Right lung (tissue), 5 donors: ENCODE results near the gene LRRC8C. TPM values are rescaled to one million over a fixed set of nuclear protein-coding genes. Genes with fewer than 3 reads are reported as not detected.
A peak's percentile ranks its signal among the peaks of the same experiment; 100 is the strongest.

Experiments
- DNase-seq, 2 donors: peaks; one replicate each; pipeline ENCODE4 v3.0.0-alpha.2; 2013
- polyA plus RNA-seq, 5 donors: library from polyadenylated mRNA; unstranded; fragments of 120-200 nt; gene quantifications; one replicate each; pipeline versions ENCODE4 v1.2.1 to v1.2.3, GENCODE V29; 2013; ENCODE audit warnings: inconsistent platforms in 1 of 5, low replicate concordance in 1 of 5; ENCODE audit not compliant: insufficient read length in 5 of 5, insufficient read depth in 1 of 5

Gene LRRC8C
- polyA plus RNA-seq, 5 donors = 5.5 to 10.4 (median 8.3) TPM

DNA sequence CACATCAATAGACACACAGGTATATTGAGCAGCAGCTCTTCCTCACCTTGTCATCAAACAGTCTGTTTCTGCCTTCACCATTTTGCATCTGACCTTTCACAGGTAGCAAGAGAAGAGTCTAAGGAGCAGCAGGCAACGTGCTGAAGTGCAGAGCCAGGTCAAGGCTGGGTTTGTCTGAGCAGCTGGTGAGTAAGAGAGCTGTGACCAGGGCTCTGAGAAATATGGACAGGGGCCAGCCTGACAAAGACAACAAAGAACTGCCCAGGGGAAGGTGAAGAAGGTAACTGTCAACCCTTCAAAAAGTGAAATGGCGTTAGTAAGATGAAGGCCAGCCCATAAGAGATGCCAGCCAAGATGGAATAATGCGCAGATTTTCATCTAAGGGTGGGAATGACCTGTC is 129.0 kb downstream of the LRRC8C start:
- no peak for DNase-seq

DNA sequence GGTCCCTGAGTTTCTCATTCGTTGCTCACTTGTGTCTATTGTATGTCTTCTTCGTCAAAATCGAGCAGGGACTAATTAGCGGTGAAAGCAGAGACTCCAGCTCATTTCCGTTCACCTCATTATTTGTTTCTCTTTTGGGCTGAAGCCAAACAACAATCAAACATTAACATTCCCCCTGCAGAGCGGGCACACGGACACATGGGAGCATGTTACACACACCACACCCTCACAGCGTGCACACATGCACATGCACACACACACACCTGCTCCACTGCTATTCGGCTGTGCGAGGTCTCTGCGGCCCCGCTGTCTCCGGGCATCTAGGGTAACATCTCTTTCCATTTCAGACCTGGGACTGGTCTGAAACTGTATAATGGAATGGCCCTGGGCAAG is 129.5 kb downstream of the LRRC8C start:
- DNase-seq = no peak

DNA sequence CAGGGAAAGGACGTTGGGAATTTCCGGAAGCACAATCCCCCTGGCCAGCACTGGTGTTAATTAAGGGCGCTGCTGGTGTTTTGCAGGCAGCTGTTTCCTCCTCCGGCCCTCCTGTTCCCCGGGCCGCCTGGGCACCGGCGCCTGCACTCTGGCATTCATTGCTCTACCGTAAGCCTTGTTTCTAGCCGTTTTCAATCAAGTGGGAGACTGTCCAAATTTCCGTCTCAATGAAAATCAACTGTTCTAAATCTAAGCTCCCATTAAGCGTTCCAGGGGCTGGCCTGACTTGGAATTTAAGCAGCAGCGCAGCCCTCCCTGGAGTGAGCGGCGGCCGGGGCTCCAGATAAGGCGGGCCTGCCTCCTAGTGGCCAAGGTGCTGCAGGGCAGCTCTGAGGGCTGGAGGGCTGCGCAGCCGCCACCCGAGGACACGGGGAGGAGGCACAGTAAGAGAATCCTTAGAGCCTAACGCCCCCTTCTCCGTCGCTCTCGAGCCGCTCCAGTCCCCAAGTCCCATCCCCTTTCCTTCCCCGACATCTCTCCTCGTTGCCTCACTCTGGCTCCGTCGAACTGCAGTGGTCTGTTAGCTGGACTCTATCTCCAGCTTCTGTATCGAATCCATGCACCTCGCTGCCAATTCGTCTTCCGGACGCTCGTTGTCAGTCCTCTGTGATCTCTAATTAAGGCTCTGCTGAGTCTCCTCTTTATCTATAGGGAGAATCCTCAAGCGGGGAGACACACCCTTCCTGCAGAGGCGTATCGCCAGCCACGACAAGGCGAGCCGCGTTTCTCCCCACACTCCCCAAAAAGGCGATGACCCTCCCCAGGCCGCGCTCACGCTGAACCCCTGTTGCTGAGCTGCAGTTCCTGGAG is 130.1 kb downstream of the LRRC8C start:
- peak; percentile 78 to 86 for DNase-seq

- no peak for DNase-seq
Measured at GRCh38 chr1:89763649-89763986, 130.7 kb downstream of the LRRC8C start.

GRCh38 chr1:89765774-89766173 is 132.9 kb downstream of the LRRC8C start:
- no peak for DNase-seq

GRCh38 chr1:89767618-89768017 is 134.7 kb downstream of the LRRC8C start:
- DNase-seq = no peak

Other genes with a start within 250 kb of the LRRC8C start
- gene LRRC8B, start 108.3 kb upstream of the LRRC8C start, polyA plus RNA-seq = 10 to 100 TPM in 2 of 5 donors, 1 to 10 TPM in 3; 6.5 to 11.6 (median 9.9) TPM
- 10 to 100 TPM; 14.3 to 18.3 (median 17.0) TPM for gene LRRC8D, start 187.9 kb downstream of the LRRC8C start, polyA plus RNA-seq